ENCODE data around the gene USP51.

DNA sequence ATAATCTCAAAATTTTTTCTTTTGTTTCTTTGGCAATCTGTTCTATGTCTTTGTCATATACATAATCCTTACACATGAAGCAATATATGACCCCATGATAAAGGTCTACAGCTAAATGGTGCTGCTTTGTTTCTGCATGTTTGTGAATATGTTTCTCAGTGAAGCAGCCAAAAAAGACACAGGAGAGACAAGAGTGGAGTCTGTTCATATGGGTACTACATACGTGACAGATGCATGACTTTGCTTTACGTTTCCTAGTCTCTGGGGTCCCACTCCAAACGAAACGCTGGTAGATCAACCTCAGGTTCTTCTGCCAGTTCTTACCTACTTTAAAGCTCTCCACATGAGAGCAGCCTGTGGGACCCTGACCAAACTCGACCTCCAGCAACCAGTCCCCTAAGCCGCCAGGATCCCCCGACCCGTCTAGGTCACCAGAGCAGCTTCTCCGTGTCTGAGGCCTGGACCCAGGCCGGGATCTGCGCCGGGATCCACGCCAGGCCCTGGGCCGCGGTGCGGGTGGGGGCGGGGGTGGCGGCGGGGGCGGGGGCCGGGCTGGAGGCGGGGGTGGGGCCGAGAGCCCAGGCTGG is 1.5 kb downstream of the USP51 start:
- TF ChIP-seq EZH2phosphoT487 (IDR thresholded peaks at IDR 0.05; ENCODE audit: low read length) (no peak), CTCF (IDR thresholded peaks at IDR 0.05; ENCODE audit: low read length) (no peak)
